GM21447 (cell line): ENCODE results near the gene TTC6.

Source experiments
- ATAC-seq: cut with Tn5 transposase; IDR thresholded peaks from one replicate; pipeline ENCODE4 v1.9.1; 2021; ENCODE audit not compliant: unreplicated experiment

TTC6 gene

GRCh38 chr14:37585971-37586796 lies 9.2 kb upstream of the TTC6 start:
- ATAC-seq, result no peak

- ATAC-seq, result no peak
Observed at GRCh38 chr14:37586797-37587130, 8.7 kb upstream of the TTC6 start.

DNA sequence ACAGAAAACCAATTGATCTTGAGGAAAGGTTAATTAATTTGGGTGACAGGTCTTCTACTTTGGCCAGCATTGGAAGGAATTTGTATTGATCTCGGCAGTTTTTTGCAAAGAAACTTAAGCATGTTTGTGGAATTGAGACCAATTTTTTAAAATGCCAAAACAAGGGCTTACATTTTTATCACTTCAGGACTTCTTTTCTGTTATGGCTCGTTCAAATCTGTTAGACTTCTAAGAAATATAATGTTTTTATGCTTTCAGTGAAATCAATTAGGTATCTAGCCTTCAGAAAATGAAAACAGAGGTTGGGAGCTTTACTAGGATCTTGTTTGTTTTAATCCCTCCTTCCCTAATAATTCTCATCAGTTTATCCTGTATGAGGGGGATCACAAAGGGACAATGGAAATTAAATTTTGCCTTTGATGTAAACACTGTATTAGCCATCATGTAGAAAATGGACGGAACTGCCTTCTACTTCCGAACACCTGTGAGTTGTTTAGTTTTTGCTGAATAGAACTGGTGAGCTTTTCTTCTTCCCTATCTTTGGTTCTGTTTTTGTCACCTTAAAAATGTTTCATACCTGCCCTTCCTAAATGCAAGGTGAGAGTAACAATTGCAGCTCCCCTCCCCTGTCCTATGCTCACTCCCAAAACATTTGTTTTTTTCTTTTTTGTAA lies 8.2 kb upstream of the TTC6 start:
- ATAC-seq, result no peak

DNA sequence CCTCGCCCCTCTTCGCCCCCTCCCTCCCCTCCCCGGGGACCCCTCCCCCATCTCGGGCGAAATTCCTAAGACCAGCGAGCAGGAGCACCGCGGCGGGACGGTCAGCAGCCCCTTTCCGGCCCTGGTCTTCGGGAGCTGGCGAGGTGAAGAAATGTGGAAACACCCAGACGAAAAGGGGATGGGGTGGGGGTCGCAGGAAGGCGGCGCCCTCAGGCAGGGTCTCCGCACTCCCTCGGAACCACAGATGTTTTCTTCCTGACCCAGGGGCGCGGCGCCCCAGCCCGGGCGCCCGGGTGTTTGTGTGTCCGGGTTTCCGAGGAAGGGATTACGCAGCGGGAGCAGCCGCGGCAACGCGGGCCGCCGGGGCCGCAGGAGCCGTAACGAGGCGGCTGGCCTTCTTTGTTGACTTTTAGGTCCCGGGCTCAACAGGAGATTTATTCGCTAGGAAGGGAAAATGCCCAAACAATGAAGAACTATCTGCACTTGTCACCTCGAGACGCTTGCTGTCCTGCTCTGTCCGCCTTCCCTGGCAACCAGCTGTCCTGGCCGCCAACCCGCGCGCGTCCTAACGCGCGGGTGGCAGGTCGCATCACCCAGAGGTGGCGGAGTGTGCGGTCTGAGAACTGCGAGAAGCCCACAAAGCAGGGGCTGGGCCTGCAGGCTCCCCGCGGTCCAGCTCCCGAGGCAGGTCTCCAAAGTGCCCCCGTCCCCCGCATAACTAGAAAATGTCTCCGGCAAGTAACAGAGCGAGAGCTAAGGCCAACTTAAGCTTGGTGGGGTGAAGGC lies 7.4 kb upstream of the TTC6 start:
- ATAC-seq, result no peak

DNA sequence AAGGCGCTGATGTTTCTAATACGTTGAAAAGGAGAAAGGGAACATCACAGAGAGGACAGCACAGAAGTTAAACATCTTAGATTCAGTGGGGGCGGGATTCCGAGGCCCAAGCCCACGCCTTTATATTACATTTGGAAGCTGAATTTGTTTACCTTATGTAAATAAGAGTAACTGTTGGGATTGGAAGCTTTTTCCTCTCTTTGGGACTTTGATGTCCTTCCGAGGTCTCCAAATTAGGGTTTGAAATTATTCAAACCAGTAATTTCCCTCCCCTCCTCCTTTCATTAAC lies 6.8 kb upstream of the TTC6 start:
- ATAC-seq, result no peak

DNA sequence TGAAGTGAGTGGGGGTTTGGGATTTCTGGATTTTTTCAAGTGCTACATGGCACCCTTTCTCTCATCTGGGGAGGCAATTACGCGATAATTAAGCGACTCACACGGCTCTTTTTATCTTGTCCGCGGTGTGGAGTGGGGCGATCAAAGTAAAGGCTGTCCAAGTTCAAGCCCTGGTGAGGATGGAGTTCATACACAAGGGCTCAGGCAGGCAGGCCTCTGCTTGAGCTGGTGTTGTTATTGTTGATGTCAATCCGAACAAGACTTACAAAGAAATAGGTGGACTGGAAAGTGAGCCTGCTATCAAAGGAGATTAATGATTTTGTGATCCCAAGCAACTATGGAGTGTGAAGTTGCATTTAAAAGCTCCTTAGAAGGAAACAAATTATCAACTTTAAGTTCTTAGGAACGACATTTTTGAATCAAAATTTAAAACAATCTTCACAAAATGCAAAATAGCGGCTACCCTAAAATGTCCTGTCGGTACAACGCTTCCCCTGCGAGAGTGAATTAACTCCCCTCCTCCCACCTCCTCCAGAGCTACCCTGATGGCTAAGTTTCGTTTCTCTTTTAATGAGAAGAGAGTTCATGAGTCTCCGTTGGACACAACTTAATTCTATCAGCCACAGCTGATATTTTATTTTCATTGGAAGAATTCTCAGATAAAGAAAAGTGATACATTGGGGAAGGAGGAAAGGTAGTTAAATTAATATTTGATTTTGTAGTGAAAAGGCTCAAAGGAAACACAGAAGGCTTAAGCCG lies 6.3 kb upstream of the TTC6 start:
- ATAC-seq, result no peak

DNA sequence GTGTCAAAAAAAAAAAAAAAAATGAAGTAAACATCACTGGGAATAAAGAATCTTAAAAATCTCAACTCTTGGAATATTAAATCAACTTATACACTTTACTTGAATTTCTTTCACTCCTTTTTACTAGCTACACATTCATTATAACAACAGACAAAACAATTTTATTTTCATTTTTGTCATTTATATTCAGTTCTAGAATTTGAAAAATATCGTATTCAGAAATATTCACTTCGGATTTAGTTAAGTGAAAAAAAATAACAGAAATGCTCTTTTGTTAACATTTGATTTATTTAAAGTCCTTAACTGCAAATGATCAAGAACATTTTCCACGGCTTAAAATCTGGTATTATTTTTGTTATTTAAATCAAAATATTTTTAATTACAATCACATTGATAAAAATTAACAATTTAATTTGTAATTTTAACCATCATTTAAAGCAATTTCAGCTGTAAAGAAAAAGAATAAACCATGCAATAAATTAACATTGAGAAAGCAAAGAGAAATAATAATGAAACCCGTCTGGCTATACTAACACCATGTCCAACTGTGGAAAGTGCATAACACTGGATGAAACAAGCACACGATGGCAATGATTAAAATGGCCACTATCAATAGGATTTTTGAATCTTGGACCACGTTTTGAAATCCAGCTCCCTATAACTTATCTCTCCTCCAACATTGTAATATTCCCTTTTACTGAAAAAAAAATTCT lies 5.6 kb upstream of the TTC6 start:
- ATAC-seq, result no peak

- no peak for ATAC-seq
Observed at GRCh38 chr14:37590428-37591139, 4.8 kb upstream of the TTC6 start.

DNA sequence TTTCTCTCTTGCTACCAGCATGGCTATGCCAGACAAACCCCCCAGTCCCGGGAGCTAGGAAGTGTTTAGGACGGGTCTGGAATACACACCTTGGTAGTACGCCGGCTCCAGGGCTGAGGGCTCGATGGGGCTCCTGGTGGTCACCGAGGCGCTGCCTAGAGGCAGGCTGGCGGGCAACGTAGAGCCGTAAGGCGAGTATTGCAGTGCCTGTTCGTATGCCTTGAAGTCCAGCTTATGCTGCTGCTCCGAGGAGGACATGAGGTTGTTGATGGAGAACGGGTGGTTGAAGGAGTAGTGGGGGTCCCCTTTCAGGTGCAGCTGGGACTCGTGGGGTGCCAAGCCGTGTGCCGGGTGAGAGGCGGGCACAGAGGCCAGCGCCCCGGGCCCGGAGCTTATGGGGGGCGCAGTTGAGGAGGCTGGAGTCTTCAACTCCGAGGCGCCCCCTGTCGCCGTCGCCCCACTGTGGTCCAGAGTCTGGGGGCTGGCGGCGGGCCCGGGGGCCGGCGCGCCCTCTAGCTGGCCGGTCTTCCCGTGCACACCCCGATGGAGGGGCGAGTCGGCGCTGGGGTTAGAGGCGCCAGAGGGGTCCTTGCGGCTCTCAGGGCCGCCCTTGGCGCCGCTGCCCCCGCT lies 4.0 kb upstream of the TTC6 start:
- ATAC-seq, result no peak

GRCh38 chr14:37591941-37592481 lies 3.4 kb upstream of the TTC6 start:
- no peak for ATAC-seq

GRCh38 chr14:37592482-37593408 lies 2.7 kb upstream of the TTC6 start:
- ATAC-seq, result no peak

GRCh38 chr14:37593511-37594237 lies 1.8 kb upstream of the TTC6 start:
- no peak for ATAC-seq

GRCh38 chr14:37594238-37594970 lies 1.0 kb upstream of the TTC6 start:
- no peak for ATAC-seq

GRCh38 chr14:37595809-37596621 lies 586 bp downstream of the TTC6 start:
- peak; percentile 55 for ATAC-seq

- no peak for ATAC-seq
Observed at GRCh38 chr14:37596790-37597472, 1.5 kb downstream of the TTC6 start.

DNA sequence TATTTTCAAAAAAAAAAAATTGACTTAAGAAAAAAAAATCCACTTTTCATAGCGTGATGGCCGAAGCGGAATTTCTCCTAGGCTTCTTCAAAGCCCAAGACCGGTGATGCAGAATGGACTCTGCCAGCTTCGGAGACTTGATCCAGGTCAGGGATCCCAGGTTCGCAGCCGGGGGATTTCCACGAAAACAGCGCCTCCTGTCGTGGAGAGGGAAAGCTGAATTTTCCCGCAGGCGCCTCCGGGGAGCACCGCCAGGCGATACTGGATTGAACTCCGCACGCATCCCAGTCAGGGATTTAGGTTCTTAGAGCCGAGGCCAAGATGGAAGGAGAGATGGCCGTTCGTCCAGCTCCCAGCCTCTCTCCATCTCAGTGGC lies 2.1 kb downstream of the TTC6 start:
- ATAC-seq, result no peak
